Measurements from ENCODE around the gene FAM181B.

FAM181B gene

DNA sequence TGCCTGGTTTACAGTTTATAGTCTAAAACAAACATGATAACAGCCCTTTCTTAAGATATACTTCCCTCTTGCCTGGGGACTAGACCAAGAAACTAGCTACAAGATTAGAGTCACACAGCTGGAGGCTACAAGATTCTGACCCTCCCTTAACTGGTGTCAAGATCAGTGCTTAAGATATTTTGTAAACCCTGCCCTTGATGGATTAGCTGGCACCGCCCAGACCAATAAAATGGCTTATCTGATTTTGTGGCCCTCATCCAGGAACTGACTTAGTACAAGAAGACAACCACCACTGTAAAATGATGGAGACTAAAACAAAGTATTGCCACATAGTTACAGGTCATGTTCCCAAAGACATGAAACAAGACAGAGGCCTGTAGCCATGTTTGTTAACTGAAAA lies 53.4 kb downstream of the FAM181B start:
- DNase-seq = no peak

Data from 8988T (cell line).